SK-N-SH (cell line): ENCODE data around the gene RASSF8. TPM values are rescaled to one million over a fixed set of nuclear protein-coding genes. Genes with fewer than 3 reads are reported as not detected.

Experiments
- CTCF ChIA-PET: fragments of 300-600, 350-600 bp; formaldehyde crosslinking; extraction: SDS; loops from one replicate; lab custom pipeline; 2021; lab: Yijun Ruan, JAX
- POLR2A ChIA-PET: fragments of 350-600 bp; sonication (Branson Sonifier 250); formaldehyde crosslinking; extraction: SDS; loops from one replicate; lab custom pipeline; 2020; ENCODE audit warnings: antibody characterized with exemption, inconsistent platforms; lab: Yijun Ruan, JAX
- DNase-seq: peaks from one replicate; pipeline ENCODE4 v3.0.0; 2012
- H2AFZ ChIP-seq: fragments of 200-600 bp; sonication (generic); 2 replicates; pipeline ENCODE4 v1.8.1; 2016; ENCODE audit warnings: antibody characterized with exemption, mild to moderate bottlenecking, low read depth
- H3F3A ChIP-seq: fragments of 200-600 bp; sonication (generic); replicated peaks from 2 replicates; pipeline ENCODE3; 2016; ENCODE audit warnings: antibody characterized with exemption, mild to moderate bottlenecking; ENCODE audit not compliant: insufficient read depth
- H3K27ac ChIP-seq, 2 experiments: fragments of 200-500 bp in 1 of 2; fragments of 200-600 bp in 1 of 2; sonication (Bioruptor generic) in 1 of 2; sonication (generic), shearing (Covaris generic) in 1 of 2; 2 replicates each; pipeline versions ENCODE4 v1.5.1 to v1.6.1; 2014 to 2016; ENCODE audit warnings: low read depth in 2 of 2, inconsistent platforms in 1 of 2, low read length in 1 of 2, mild to moderate bottlenecking in 1 of 2, mixed read lengths in 1 of 2
- H3K27me3 ChIP-seq: fragments of 200-600 bp; sonication (generic), shearing (Covaris generic); 2 replicates; pipeline ENCODE4 v1.6.1; 2016; ENCODE audit warnings: mixed run types; ENCODE audit not compliant: insufficient read depth
- H3K36me3 ChIP-seq, 2 experiments: fragments of 200-500 bp in 1 of 2; fragments of 200-600 bp in 1 of 2; sonication (Bioruptor generic) in 1 of 2; sonication (generic) in 1 of 2; replicated peaks in 1 of 2; 2 replicates each; pipeline versions ENCODE3 to v1.5.1; 2014 to 2016; ENCODE audit warnings: low read length in 1 of 2, mild to moderate bottlenecking in 1 of 2; ENCODE audit not compliant: insufficient read depth in 2 of 2, control insufficient read depth in 1 of 2
- H3K4me1 ChIP-seq, 2 experiments: fragments of 200-500 bp in 1 of 2; fragments of 200-600 bp in 1 of 2; sonication (Bioruptor generic) in 1 of 2; sonication (generic), shearing (Covaris generic) in 1 of 2; 2 replicates each; pipeline versions ENCODE4 v1.5.1 to v1.6.1; 2014 to 2016; ENCODE audit warnings: low read depth in 1 of 2, low read length in 1 of 2, mixed run types in 1 of 2; ENCODE audit not compliant: insufficient read depth in 2 of 2, control insufficient read depth in 1 of 2
- H3K4me2 ChIP-seq: fragments of 200-600 bp; sonication (generic), shearing (Covaris generic); 2 replicates; pipeline ENCODE4 v1.6.1; 2017; ENCODE audit warnings: mixed run types
- H3K4me3 ChIP-seq, 2 experiments: fragments of 200-500 bp in 1 of 2; fragments of 200-600 bp in 1 of 2; sonication (Bioruptor generic) in 1 of 2; sonication (generic), shearing (Covaris generic) in 1 of 2; 2 replicates each; pipeline versions ENCODE4 v1.5.1 to v1.8.1; 2014 to 2016; ENCODE audit warnings: low read depth in 2 of 2, inconsistent platforms in 1 of 2, low read length in 1 of 2, mild to moderate bottlenecking in 1 of 2, mixed read lengths in 1 of 2, moderate library complexity in 1 of 2
- H3K79me2 ChIP-seq: fragments of 200-600 bp; sonication (generic); 2 replicates; pipeline ENCODE4 v1.8.1; 2017; ENCODE audit warnings: mild to moderate bottlenecking; ENCODE audit not compliant: insufficient read depth
- H3K9ac ChIP-seq: fragments of 200-600 bp; sonication (generic); 2 replicates; pipeline ENCODE4 v1.6.1; 2017; ENCODE audit warnings: mixed run types
- H3K9me2 ChIP-seq: fragments of 200-600 bp; sonication (generic); 2 replicates; pipeline ENCODE4 v1.6.1; 2017; ENCODE audit warnings: mixed run types
- H3K9me3 ChIP-seq: fragments of 200-600 bp; sonication (generic); 2 replicates; pipeline ENCODE4 v1.6.1; 2017; ENCODE audit warnings: mixed run types, mild to moderate bottlenecking, moderate library complexity
- H4K20me1 ChIP-seq: fragments of 200-600 bp; sonication (generic); 2 replicates; pipeline ENCODE4 v1.6.1; 2017; ENCODE audit warnings: mild to moderate bottlenecking, mixed run types; ENCODE audit not compliant: insufficient read depth
- CHD2 ChIP-seq: fragments of 150-350 bp; IDR thresholded peaks from 2 replicates; pipeline ENCODE4 v1.6.1; 2018; ENCODE audit warnings: low read length; ENCODE audit not compliant: partially characterized antibody
- ELF1 ChIP-seq: IDR thresholded peaks from 2 replicates; pipeline ENCODE4 v1.4.0; 2012
- EZH2phosphoT487 ChIP-seq: fragments of 200-600 bp; sonication (generic); IDR thresholded peaks from 2 replicates; pipeline ENCODE4 v1.6.1; 2017; ENCODE audit warnings: low read depth, mixed run types, mild to moderate bottlenecking, antibody characterized with exemption, moderate library complexity, borderline replicate concordance
- FOSL2 ChIP-seq: IDR thresholded peaks from 2 replicates; pipeline ENCODE4 v1.4.0; 2012; ENCODE audit warnings: low read depth, mild to moderate bottlenecking, moderate library complexity, borderline replicate concordance
- FOXJ3 ChIP-seq: sonication (generic); formaldehyde crosslinking; IDR thresholded peaks from 2 replicates; pipeline ENCODE4 v1.5.1; 2020; ENCODE audit warnings: mild to moderate bottlenecking, missing genetic modification reagents
- FOXM1 ChIP-seq: IDR thresholded peaks from 2 replicates; pipeline ENCODE4 v1.4.0; 2012; ENCODE audit warnings: low read depth, mild to moderate bottlenecking
- GABPA ChIP-seq: IDR thresholded peaks from 2 replicates; pipeline ENCODE4 v1.4.0; 2012; ENCODE audit warnings: low read depth, mild to moderate bottlenecking
- IRF3 ChIP-seq: fragments of 150-350 bp; IDR thresholded peaks from 2 replicates; pipeline ENCODE4 v1.6.1; 2016; ENCODE audit warnings: mild to moderate bottlenecking, low read depth, low read length
- JUND ChIP-seq: IDR thresholded peaks from 2 replicates; pipeline ENCODE4 v1.4.0; 2012
- MAX ChIP-seq: IDR thresholded peaks from 2 replicates; pipeline ENCODE4 v1.4.0; 2012; ENCODE audit warnings: low read depth
- MEF2A ChIP-seq: IDR thresholded peaks from 2 replicates; pipeline ENCODE4 v1.4.0; 2012; ENCODE audit warnings: low read depth, borderline replicate concordance
- NFIC ChIP-seq: IDR thresholded peaks from 2 replicates; pipeline ENCODE4 v1.4.0; 2012; ENCODE audit warnings: borderline replicate concordance
- NRF1 ChIP-seq: IDR thresholded peaks from 2 replicates; pipeline ENCODE4 v1.6.1; 2012; ENCODE audit warnings: low read depth, mild to moderate bottlenecking, low read length
- PBX3 ChIP-seq: IDR thresholded peaks from 2 replicates; pipeline ENCODE4; 2012
- RAD21 ChIP-seq: IDR thresholded peaks from 2 replicates; pipeline ENCODE4 v1.6.1; 2012; ENCODE audit warnings: mild to moderate bottlenecking, low read length
- REST ChIP-seq: IDR thresholded peaks from 2 replicates; pipeline ENCODE4 v1.6.1; 2012; ENCODE audit warnings: mild to moderate bottlenecking, low read depth, low read length, moderate library complexity
- RXRA ChIP-seq: IDR thresholded peaks from 2 replicates; pipeline ENCODE4 v1.4.0; 2012; ENCODE audit warnings: low read depth, mild to moderate bottlenecking, borderline replicate concordance
- SMC3 ChIP-seq: IDR thresholded peaks from 2 replicates; pipeline ENCODE4 v1.6.1; 2012; ENCODE audit warnings: low read depth, low read length, improper control_type of control experiment
- TAF1 ChIP-seq: IDR thresholded peaks from 2 replicates; pipeline ENCODE4 v1.6.1; 2012; ENCODE audit warnings: low read depth, mild to moderate bottlenecking, low read length, moderate library complexity, borderline replicate concordance
- TCF12 ChIP-seq: IDR thresholded peaks from 2 replicates; pipeline ENCODE4 v1.4.0; 2012
- TEAD4 ChIP-seq: IDR thresholded peaks from 2 replicates; pipeline ENCODE4 v1.4.0; 2012; ENCODE audit warnings: mild to moderate bottlenecking, borderline replicate concordance; ENCODE audit not compliant: insufficient read depth
- USF2 ChIP-seq: fragments of 150-350 bp; IDR thresholded peaks from 2 replicates; pipeline ENCODE4 v1.6.1; 2017; ENCODE audit warnings: antibody characterized with exemption, low read length, low read depth, borderline replicate concordance
- ZBTB33 ChIP-seq: IDR thresholded peaks from 2 replicates; pipeline ENCODE4 v1.4.0; 2012; ENCODE audit warnings: low read depth, borderline replicate concordance
- WGBS: methylation state at CpG from one replicate; pipeline ENCODE4 v1.1.6; 2017; ENCODE audit warnings: low lambda C conversion rate; 5-methylcytosine and 5-hydroxymethylcytosine counted together
- polyA plus RNA-seq, 3 experiments: library from polyadenylated mRNA; depleted of rRNA; stranded (reverse); fragments of >200 nt; gene quantifications; 2 replicates each; pipeline ENCODE4 v1.2.3, GENCODE V29; 2012

RASSF8 gene
- polyA plus RNA-seq, 1 of the 3 experiments (the other 2 are of a cell fraction): 15.3 TPM

- no peak for TF ChIP-seq REST
- no peak for TF ChIP-seq GABPA
- TF ChIP-seq RXRA: no peak
- TF ChIP-seq FOXM1: no peak
- no peak for TF ChIP-seq MEF2A
- no peak for TF ChIP-seq SMC3
- no peak for TF ChIP-seq TCF12
- TF ChIP-seq JUND: no peak
- TF ChIP-seq IRF3: no peak
Measured at GRCh38 chr12:26009593-26009992, 51.1 kb downstream of the RASSF8 start (continued).

GRCh38 chr12:26010293-26010821, 51.9 kb downstream of the RASSF8 start:
- Histone ChIP-seq H3F3A (peaks cover 10% of the 10 kb centered on the region), H3K79me2 (peaks cover 100% of the 10 kb centered on the region), H3K27ac (peak overlapping the region; percentile 71 to 77), H3K9ac (0 out of 2 replicates have a peak overlapping the region, but pooled peaks have one; percentile 18), H3K4me2 (peak overlapping the region; percentile 35), H4K20me1 (peaks cover 55% of the 10 kb centered on the region), H3K9me2 (no peaks in the 10 kb centered on the region), H3K27me3 (no peaks in the 10 kb centered on the region), H3K9me3 (no peaks in the 10 kb centered on the region), H3K4me1 (peaks cover 22 to 24% of the 10 kb centered on the region in 2 experiments), H3K36me3 (peaks cover 0 to 5% of the 10 kb centered on the region in 2 experiments), H3K4me3 (no peak overlapping the region; a peak in 1 of 4 replicates), H2AFZ (no peak overlapping the region)
- DNase-seq: no peak
- CTCF ChIA-PET: interaction anchor here (3.4 kb wide), 1 partner anchor 19 kb away, joined by 10 read pairs; no protein-coding TSS in a partner anchor
- WGBS: 38% methylated on average over 6 of the region's 6 CpGs
- POLR2A ChIA-PET: no interaction called here
- peak; percentile 60; the same call in 1 of the 2 replicates for TF ChIP-seq TEAD4
- TF ChIP-seq PBX3: peak; percentile 66; the same call in 1 of the 2 replicates
- no peak for TF ChIP-seq ELF1
- no peak for TF ChIP-seq NRF1
- TF ChIP-seq FOXJ3: no peak
- peak; percentile 41; the same call in 1 of the 2 replicates for TF ChIP-seq ZBTB33
- no peak for TF ChIP-seq EZH2phosphoT487
- TF ChIP-seq RXRA: peak; percentile 80; the same call in 1 of the 2 replicates
- TF ChIP-seq TCF12: peak; percentile 69
- TF ChIP-seq RAD21: no peak
- TF ChIP-seq CHD2: no peak
- TF ChIP-seq SMC3: no peak
- TF ChIP-seq USF2: no peak
- peak; percentile 60 for TF ChIP-seq FOSL2
- TF ChIP-seq NFIC: peak; percentile 85
- TF ChIP-seq TAF1: no peak
- TF ChIP-seq MAX: no peak; the same call in 1 of the 2 replicates
- TF ChIP-seq GABPA: no peak
